GM18519 (cell line): Measurements from ENCODE around the gene DEDD2.

ENCODE experiments used
- ATAC-seq: cut with Tn5 transposase; IDR thresholded peaks from one replicate; pipeline ENCODE4 v1.9.1; 2021; ENCODE audit warnings: mild to moderate bottlenecking, moderate library complexity; ENCODE audit not compliant: unreplicated experiment, low FRiP score

DEDD2 gene

DNA sequence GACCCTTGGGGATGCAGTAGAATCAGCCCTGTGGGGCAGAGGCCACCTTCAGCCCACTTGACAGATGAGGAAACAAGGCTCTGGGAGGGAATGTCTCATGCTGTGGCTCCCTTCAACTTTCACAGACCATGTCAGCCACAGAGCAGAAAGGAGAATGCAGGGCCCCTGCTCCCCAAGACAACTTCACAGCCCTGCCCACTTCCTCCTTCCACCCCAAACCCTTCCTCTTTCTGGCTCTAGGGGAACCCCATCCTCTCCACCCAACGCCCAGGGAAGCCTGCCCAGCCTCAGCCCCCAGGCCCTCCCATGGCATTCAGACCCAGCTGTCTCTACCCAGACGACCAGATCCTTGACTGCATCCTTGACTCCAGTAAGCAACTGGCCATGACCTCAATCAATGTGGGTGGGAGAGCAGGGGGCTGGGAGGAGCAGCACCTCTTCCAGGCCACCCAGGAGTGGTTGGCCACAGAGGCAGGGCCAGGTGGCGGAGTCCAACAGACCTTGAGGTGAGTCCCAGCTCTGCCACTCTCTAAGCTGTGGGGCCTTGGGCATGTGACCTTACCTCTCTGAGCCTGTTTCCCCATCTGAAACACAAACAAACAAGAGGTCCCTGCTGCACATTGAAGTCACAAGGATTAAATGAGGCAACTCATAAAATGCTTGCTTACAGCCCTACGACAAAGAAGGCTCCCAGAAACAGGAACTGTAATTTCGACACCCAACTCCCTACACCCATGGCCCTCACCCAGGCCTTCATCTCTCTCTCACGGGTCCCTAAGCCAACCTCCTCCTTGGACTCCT, 15.8 kb downstream of the DEDD2 start:
- ATAC-seq = no peak

DNA sequence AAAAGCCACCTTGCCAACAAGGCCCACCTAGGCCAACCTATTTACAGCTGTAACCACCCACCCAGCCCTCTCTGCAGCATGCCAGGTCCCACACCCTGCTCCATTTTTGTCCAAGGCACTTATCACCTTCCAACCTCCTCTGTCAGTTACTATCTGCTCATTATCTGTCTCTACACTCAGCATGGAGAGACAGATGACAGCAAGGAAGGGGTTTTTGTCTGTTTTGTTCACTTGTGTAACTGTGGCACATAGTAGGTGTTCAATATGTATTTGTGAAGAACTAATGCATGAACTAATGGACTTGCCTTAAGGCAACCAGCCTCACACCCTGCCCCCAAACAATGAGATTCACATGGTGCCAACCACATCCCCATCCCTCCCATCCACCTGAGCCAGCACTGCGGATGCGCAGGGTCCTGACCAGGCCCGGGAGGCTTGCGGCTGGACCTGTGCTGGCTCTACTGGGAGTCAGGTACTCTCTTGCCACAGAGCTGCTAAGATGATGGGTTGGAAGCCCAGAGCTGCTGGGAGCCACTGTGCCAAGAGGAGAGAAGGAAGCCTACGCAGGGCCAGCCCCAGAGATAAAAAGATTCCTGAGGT, 17.3 kb downstream of the DEDD2 start:
- no peak for ATAC-seq

DNA sequence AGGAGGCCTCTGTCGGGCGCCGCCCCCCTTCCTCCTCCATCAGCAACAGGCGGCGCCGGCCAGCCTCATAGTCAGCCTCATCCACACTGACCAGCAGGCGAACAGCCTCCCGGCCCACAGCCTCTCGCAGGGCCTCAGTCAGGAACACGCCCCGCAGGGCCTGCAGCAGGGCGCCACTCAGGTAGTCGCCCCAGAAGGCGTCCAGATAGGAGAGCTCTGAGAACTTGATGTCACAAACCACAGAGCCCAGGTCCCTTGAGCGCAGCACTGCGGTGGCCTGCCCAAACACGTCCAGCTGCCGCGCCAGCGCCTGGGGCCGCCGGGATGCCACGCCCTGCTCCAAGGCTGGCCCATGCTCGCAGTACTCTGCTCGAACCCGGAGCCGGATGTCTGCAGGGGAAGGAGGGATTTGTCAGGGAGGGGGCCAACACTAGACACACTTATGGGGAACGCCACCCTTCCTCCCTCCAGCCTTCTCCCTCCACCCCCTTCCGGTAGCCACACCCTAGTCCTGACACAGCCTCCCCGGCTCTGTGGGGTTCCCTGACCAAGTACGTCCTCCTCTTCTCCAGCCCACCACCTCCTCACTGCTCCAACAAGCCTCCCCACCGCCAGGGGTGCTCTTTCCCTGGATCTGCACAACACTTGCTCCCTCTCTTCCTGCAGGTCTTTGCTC, 17.9 kb downstream of the DEDD2 start:
- ATAC-seq = no peak

DNA sequence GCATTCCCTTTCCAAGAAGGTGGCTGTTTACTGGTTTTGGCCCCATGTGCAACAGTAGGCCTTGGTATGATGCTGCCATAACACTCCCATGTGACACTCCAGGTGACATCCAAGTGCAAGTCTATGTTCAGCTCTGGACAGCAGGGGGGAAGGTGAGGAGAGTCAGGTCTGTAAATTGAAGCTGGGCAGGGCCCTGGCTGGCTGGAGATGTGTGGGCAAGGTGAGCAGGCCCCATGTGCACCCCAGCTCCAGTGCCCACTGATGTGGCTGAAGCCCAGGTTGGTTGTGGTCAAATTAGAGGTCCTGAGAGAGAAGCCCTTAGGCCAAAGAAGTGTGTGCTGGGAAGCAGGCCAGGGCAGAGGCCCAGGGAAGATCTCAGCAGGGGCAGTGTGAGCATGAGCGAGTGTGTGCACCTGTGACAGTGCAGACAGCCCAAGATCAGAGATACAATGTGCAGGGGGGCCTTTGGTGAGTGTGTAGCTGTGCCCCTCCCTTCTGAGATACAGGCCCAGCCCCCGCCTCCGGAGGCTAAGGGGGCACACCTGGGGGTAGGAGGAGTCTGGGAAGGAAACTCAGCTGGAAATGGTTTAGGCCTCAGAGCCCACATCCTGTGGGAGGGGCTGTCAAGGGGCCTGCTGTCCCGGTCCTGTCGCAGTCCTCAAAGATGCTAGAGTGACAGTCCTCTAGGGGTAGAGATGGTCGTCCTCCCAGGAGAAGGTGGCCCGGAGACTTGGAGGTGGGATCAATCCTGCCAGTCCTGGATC, 18.6 kb downstream of the DEDD2 start:
- no peak for ATAC-seq

DNA sequence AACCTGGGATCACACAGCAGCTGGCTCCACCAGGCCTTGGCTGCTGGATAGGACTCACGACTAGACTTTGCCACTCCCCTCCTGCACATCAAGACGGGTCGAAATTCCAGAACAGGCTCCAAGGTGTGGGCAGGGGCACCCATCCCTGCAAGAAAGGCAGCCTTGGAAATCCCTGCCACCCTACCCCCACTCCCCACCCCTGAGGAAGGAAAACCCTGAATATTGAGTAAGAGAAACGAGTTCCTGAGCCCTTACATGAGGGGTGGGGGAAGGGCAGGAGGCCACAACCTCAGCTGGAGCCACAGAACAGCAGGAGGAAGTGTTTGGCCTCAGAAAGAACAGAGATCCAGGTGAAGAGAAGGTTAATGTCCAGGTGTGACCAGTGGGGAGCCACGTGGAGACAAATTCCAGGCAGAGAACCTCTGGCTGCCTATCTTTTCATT, 20.1 kb downstream of the DEDD2 start:
- no peak for ATAC-seq

DNA sequence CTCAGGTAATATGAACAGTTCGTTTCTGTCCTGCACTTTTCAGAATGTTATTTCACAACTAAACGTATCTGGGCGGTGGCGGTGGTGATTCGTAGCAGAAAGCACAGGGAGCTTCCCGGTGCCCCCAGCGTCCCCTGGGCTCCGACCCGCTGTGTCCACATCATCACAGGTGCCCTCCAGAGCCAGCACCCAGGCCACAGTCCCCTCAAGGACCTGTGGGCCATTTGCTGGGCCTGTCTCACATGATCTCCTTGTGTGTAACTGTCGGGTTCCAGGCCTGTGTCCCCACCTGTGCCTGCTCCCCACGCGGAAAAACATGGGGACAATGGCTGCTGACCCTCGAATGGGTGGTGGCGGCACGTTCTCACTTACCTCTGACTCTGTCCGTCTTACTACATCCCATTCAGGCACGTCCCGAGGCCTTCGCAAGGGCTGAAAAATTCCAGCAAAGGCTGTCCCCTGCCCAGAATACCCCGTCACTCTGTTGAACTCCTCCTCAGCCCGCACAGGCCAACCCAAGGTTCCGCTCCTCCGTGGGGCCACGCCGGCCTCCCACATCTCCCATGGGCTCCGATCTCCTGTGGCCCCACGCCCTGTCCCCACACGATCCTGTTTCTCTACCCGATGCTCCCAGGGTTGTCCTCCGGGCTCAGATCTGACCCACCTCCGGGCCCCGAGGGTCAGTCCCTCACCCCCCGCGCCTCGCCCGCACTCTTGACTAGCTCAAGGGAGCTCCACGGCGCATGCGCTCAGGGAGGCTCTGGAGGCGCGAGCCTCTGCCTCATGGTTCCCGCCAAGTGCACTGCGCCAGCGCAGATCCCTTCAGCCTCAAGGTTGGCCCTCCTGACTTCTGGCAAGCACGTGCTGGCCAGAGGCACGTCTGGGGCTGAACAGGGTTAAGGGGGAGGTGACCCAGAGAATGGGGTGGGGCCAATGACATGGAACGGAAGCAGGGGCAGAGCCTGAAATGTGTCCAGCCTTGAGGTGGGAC, 21.2 kb downstream of the DEDD2 start:
- no peak for ATAC-seq

DNA sequence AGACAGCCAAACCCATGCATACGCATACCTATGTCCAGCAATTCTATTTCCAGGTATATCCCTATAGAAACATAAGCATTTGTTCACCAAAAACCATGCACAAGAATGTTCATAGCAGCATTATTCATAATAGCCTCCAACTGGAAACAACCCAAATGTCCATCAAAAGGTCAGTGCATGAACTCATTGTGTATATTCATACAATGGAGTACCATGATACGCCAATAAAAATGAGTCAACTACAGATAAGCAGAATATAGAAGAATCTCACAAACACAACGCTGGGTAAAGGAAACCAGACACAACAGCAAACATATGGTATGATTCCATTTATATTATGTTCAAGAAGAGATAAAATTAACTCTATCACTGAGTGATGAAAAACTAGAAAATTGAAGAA, 23.8 kb downstream of the DEDD2 start:
- ATAC-seq = no peak

DNA sequence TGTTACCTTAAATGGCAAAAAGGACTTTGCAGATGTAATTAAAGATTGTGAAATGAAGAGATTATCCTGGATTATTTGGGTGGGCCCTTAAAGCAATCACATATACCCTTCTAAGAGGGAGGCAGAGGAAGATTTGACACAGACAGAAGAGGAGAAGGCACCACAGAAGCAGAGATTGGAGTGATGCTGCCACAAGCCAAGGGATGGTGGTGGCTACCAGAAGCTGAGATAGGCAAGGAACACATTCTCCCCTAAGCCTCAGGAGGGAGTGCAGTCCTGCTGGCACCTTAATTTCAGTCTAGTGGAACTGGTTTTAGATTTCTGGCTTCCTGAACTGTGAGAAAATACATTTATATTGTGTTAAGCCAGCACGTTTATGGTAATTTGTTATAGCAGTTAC, 24.2 kb downstream of the DEDD2 start:
- no peak for ATAC-seq

DNA sequence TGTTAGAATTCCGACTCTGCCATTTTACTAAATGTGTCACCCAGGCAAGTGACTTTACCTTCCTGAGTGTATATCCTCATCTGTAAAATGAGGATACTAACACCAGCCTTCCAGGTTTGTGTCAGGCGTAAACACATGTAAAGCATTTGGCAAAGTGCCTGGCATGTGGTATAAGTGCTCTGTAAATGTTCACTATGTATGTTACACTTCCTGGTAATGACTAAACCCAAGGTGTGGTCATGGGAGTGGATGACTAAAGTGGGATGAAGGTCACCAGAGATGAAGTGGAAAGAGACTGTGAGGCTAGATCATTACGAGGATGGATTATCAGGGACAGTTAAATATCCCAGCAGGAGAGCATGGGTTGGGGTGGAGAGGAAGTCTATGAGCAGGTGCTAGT, 25.6 kb downstream of the DEDD2 start:
- ATAC-seq = no peak

DNA sequence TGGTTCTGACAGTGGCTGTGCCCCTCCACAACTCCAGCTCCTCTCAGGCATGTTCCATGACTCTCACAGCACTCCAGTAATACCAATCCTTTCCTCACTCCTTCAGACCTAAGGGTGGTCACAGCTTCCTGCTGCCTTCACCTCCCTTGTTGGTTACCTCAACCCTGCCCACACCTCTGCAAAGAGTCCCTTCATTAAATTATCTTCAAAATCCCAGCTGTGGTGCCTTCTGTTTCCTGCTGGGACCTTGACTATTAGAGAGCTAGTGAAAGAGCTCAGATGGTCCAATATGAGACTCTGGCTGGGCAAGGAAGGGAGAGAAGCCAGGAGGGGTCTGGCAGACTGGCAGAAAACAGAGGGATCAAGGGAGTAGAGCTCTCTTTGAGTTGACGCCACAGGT, 26.1 kb downstream of the DEDD2 start:
- no peak for ATAC-seq

DNA sequence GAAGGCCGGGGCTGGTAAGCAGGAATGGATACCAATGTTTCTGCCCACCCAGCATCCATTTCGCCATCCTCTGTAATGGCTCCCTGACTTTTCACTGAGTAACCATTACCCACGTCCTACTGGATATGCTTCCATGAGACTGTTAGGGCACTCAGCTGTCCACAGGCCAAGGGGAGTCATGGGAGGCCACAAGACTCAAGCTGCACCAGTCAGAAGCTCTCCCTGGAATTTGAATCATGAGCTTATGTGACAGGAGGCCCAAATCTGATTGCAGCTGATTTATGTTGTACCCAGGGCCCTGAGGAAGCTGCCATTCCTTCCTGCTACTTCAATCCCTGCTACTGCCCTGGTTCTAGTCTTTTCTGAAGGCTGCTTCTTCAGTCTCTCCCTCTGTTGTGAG, 28.3 kb downstream of the DEDD2 start:
- ATAC-seq = no peak

DNA sequence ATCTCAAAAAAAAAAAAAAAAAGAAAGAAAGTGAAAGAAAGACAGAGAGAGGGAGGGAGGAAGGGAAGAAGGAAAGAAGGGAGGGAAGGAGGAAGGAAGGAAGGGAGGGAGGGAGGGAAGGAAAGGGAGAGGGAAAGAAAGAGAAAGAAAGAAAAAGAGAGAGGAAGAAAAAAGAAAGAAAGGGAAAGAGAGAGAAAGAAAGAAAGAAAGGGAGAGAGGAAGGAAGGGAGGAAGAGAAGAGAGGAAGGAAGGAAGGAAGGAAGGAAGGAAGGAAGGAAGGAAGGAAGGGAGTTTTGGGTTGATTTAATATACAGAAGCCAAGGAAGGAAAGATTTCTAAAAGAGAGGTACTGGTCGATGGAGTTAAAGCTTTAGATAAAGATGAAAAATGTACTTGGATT, 28.8 kb downstream of the DEDD2 start:
- no peak for ATAC-seq

DNA sequence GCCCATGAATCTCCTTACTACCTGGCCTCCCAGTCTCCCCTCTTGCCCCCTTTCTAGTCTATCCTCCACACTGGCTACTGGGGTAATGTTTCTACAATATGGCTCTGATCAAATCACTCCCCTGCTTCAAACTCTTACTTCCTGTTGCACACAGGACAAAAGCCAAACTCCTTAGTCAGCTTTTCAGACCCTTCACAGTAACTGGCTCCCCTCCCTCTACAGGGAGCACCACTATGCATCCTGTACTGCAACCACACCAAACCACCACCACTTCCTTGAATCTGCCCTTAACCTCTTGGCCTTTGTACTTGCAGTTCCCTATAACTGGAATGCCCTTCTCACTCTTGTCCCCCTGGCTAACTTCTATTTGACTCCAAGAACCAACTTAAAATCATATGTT, 32.2 kb downstream of the DEDD2 start:
- ATAC-seq = no peak

DNA sequence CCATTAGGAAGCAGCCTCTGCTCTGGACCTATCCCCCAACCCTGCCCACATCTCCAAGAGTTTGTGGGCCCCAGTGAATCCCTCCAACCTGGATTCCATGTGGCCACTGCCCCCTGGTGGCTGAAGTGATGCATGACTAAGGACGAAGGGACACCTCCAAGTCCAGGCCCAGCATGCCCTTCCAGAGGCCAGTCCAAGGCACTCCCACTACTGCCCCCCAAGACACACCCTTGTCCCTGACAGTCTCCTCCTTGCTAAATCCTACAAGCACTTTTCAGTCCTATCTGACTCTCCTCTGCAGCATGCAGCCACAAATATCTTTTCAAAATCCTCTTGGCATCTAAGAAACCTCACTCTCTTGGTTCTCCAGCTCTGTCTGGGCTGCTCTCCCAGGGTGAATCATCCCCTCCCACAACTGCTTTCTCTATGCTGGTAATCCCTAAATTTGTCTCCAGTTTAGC, 33.0 kb downstream of the DEDD2 start:
- no peak for ATAC-seq

DNA sequence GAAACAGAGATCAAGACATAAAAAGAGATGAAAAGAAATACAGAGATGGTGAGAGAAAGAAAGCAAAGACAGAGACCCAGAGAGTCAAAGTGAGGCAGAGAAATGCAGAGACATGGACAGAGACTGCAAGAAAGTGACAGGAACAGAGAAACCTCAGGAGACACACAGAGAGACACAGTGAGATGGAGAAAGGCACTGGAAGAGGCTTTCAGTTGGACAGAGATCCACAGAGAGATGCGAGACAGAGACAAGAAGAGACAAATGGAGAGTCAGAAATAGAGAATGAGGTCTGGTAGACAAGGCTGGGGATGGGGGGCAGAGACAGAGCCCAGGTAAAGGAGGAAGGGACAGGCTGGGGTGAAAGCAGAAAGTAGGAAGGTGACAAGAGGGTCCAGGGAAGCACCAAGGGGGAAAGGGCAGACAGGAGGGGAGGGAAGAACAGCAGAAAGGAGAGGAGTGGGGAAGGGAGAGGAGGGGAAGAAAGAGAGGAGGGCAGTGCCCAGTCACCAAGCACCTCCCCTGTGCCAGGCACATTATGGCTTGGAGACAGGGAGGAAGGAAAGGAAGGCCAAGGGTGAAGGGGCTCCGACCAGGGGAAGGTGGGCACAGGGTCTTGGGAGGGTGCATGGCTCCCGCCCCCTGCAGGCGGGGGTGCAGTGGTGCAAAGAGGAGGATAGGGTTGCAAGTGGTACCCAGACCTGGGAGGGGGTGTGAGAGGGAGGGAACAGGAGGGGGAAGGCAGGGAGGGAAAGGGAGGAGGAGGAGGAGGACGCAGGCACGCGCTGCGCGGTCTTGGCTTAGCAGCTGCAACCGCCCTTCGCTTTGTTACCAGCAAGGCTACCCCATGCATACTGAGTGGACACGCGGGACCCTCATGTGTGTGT, 38.4 kb downstream of the DEDD2 start:
- no peak for ATAC-seq

DNA sequence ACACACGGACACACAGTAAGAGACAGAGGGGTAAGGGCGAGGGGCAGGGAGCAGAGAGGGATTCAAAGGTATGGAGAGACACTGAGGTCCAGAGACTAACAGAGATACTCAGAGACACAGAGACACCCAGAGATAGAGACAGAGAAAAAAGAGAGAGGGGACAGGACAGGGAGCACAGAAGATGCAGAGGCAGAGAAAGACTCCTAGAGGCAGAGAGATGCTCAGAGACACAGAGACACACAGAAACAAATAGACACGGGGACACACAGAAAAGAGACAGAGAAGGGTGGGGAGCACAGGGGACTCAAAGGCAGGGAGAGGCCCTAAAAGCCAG, 39.8 kb downstream of the DEDD2 start:
- no peak for ATAC-seq

DNA sequence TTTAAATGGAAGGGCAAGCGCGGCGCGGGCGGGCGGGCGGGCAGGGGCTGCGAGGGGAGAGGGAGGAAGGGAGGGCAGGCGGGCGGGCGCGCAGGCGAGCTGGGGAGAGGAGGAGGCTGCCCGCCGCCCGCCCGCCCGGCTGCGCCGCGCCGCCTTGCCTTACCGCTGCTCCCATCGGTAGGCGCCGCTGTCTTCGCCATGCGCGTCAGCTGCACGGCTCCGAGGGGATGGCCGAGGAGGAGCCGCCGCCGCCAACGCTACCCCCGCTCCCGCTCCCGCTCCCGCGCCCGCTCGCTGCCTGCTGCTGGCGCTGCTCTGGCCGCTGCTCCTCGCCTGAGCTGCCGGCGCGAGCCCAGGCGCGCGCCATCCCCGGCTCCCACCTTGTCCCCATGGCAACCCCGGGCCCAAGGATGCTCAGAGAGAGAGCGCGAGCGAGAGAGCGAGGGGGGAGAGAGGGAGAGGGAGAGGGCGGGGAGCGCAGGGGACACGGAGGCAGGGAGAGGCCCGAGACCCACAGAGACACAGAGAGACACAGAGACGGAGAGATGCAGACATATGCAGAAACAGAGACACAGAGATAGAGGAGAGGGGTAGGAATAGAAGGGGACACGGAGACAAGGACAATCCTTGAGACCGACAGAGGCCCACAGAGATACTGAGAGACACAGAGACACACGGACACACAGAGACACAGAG, 40.3 kb downstream of the DEDD2 start:
- ATAC-seq = no peak

DNA sequence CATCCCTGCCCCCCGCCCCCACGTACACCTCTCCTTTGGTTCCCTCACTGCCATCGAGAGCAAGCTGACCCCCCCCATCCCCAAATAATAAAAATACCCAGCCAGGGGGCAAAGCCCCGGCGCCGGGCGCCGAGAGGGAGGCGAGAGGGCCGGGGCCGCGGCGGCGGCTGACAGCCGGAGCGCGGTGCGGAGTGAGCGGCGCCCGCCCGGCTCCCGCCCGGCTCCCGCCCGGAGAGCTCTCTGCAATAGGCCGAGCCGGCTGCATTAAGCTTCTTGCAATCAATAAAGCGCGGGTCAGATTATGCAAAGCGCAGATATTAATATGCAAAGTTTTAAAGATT, 40.9 kb downstream of the DEDD2 start:
- no peak for ATAC-seq
